OCI-LY3 (cell line): ENCODE measurements around the gene CLCN3.

ENCODE experiments used
- H2AFZ ChIP-seq: fragments of 200-600, 300-600 bp; shearing (Covaris generic); 2 replicates; pipeline ENCODE4 v1.6.0; 2014; ENCODE audit warnings: antibody characterized with exemption, low read depth, low read length
- H3K27ac ChIP-seq: fragments of 200-600, 300-600 bp; sonication (generic); 2 replicates; pipeline ENCODE4 v1.5.1; 2014; ENCODE audit warnings: mild to moderate bottlenecking, low read length, moderate library complexity, mixed read lengths
- H3K27me3 ChIP-seq: fragments of 200-600, 300-600 bp; sonication (generic); 2 replicates; pipeline ENCODE4 v1.6.1; 2014; ENCODE audit warnings: low read depth, low read length, mixed read lengths
- H3K36me3 ChIP-seq: fragments of 200-600, 300-600 bp; sonication (generic); replicated peaks from 2 replicates; pipeline ENCODE3; 2014; ENCODE audit warnings: low read depth, low read length, mixed read lengths
- H3K4me1 ChIP-seq: fragments of 300-600, 200-600 bp; sonication (generic); 2 replicates; pipeline ENCODE4 v1.6.1; 2014; ENCODE audit warnings: low read length, mixed read lengths
- H3K4me2 ChIP-seq: fragments of 200-600, 300-600 bp; sonication (generic); 2 replicates; pipeline ENCODE4 v1.6.1; 2014; ENCODE audit warnings: low read length, mixed read lengths
- H3K4me3 ChIP-seq: fragments of 300-600, 200-600 bp; sonication (generic); 2 replicates; pipeline ENCODE4 v1.5.1; 2014; ENCODE audit warnings: antibody characterized with exemption, mild to moderate bottlenecking, low read length, moderate library complexity
- H3K79me2 ChIP-seq: fragments of 300-600, 200-600 bp; shearing (Covaris generic); 2 replicates; pipeline ENCODE4 v1.6.1; 2014; ENCODE audit warnings: mild to moderate bottlenecking, low read length, mixed read lengths
- H3K9ac ChIP-seq: fragments of 300-600, 200-600 bp; shearing (Covaris generic); 2 replicates; pipeline ENCODE4 v1.6.0; 2014; ENCODE audit warnings: mild to moderate bottlenecking, low read length, moderate library complexity
- H3K9me3 ChIP-seq: fragments of 200-600, 300-600 bp; shearing (Covaris generic); 2 replicates; pipeline ENCODE4 v1.6.1; 2014; ENCODE audit warnings: low read length, mixed read lengths; ENCODE audit not compliant: insufficient read depth
- H4K20me1 ChIP-seq: fragments of 200-600, 300-600 bp; sonication (generic); 2 replicates; pipeline ENCODE4 v1.6.1; 2016; ENCODE audit warnings: low read length, mixed read lengths; ENCODE audit not compliant: insufficient read depth
- EZH2phosphoT487 ChIP-seq: fragments of 200-600 bp; shearing (Covaris generic); IDR thresholded peaks from 2 replicates; pipeline ENCODE4 v1.6.1; 2018; ENCODE audit warnings: antibody characterized with exemption, mixed run types, low read depth
- TF ChIP-seq, protein P1 (sequence below): fragments of 200-600, 300-600 bp; sonication (generic); IDR thresholded peaks from 2 replicates; pipeline ENCODE4 v1.5.1; 2014; ENCODE audit warnings: antibody characterized with exemption, low read length, low read depth

CLCN3 gene

DNA sequence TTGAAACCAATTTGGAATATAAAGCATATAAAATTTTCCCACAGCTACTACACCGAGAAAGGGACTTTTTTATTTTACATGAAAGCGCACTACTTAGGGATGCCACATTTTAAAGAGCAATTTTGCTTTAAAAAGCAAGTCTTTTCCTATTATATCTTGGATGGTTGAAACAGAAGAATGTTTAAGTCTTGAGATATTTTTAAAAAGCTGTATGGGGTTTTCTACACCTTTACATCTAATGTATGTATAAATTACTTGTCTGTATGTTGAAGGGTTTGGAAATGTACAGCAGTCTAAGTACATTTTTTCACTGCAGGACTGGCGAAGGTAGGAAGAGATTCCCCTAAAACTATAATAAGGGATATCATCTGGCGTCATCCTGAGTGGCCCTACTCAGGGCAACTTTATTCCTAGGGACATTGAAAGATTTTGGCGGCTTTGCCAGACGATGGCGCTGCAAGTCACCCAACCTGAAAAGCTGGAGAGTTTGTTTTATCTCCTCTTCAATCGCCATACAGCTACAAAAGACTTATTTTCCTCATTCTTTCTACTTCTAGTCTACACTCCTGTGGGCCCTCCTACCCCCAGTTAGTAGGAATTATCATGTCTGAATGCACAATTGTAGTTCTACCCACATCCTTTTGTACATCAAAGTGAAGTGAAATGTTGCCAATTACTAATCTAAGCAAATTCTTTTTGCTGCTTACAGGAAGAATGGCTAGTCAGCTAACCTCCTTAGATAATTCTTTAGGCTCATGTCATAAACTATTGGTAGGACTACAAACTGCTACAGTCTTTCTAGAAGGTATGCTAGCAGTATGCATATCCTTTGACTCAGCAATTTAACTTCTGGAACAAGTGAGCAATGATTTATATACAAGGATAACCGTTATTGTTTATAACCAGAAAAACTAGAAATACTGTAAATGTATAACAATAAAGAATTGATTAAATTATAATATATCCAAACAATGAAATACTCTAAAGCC lies 7.2 kb upstream of the CLCN3 start:
- Histone ChIP-seq H3K79me2 (peaks cover 14% of the 10 kb centered on the region), H3K4me3 (peak overlapping the region; percentile 84), H3K4me1 (peaks cover 17% of the 10 kb centered on the region), H3K9ac (peak overlapping the region; percentile 69), H3K27ac (peak overlapping the region; percentile 43), H3K27me3 (no peaks in the 10 kb centered on the region), H2AFZ (peak overlapping the region; percentile 100), H3K9me3 (no peaks in the 10 kb centered on the region), H3K36me3 (no peaks in the 10 kb centered on the region), H4K20me1 (no peaks in the 10 kb centered on the region), H3K4me2 (peak overlapping the region; percentile 97)
- no peak for TF ChIP-seq EZH2phosphoT487
- TF ChIP-seq, protein P1, sequence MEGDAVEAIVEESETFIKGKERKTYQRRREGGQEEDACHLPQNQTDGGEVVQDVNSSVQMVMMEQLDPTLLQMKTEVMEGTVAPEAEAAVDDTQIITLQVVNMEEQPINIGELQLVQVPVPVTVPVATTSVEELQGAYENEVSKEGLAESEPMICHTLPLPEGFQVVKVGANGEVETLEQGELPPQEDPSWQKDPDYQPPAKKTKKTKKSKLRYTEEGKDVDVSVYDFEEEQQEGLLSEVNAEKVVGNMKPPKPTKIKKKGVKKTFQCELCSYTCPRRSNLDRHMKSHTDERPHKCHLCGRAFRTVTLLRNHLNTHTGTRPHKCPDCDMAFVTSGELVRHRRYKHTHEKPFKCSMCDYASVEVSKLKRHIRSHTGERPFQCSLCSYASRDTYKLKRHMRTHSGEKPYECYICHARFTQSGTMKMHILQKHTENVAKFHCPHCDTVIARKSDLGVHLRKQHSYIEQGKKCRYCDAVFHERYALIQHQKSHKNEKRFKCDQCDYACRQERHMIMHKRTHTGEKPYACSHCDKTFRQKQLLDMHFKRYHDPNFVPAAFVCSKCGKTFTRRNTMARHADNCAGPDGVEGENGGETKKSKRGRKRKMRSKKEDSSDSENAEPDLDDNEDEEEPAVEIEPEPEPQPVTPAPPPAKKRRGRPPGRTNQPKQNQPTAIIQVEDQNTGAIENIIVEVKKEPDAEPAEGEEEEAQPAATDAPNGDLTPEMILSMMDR, result peak; percentile 93

GRCh38 chr4:169615467-169616106 lies 4.8 kb upstream of the CLCN3 start:
- peaks cover 15% of the 10 kb centered on the region for H3K79me2 ChIP-seq
- H2AFZ ChIP-seq, result peak overlapping the region; percentile 44; the same call in 1 of the 2 replicates
- no peaks in the 10 kb centered on the region for H3K36me3 ChIP-seq
- no peak overlapping the region for H3K4me3 ChIP-seq
- no peaks in the 10 kb centered on the region for H3K9me3 ChIP-seq
- H3K27ac ChIP-seq, result no peak overlapping the region
- H3K9ac ChIP-seq, result no peak overlapping the region
- no peak overlapping the region for H3K4me2 ChIP-seq
- TF ChIP-seq, protein P1, result no peak
- TF ChIP-seq EZH2phosphoT487, result no peak
- no peaks in the 10 kb centered on the region for H3K27me3 ChIP-seq
- no peaks in the 10 kb centered on the region for H4K20me1 ChIP-seq
- peaks cover 22% of the 10 kb centered on the region for H3K4me1 ChIP-seq

DNA sequence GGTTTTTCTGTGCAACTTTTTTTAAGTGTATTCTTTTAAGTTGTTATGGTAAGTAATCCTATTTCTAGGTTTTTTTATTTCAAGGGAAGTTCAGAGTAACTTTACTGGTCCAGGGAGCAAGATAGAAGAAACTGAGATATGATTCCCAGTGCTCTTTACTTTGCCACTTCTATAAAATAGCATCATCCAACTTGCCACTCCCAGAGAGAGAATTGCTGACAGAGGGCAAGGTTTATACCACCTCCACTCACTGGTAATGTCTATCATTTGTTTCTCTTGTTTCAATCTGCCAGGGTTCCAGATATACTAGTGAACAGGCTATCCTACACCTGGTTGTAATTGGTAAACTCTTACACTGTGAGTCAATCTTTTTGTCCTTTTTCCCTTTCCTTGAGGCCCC lies 3.5 kb upstream of the CLCN3 start:
- Histone ChIP-seq H2AFZ (no peak overlapping the region), H3K27me3 (no peaks in the 10 kb centered on the region), H3K36me3 (no peaks in the 10 kb centered on the region), H3K4me2 (no peak overlapping the region), H3K4me3 (no peak overlapping the region), H3K9me3 (no peaks in the 10 kb centered on the region), H3K4me1 (peaks cover 15% of the 10 kb centered on the region), H3K79me2 (peaks cover 16% of the 10 kb centered on the region), H3K27ac (no peak overlapping the region), H3K9ac (no peak overlapping the region), H4K20me1 (peaks cover 5% of the 10 kb centered on the region; the same call in 1 of the 2 replicates)
- TF ChIP-seq, protein P1, result no peak
- TF ChIP-seq EZH2phosphoT487, result no peak

DNA sequence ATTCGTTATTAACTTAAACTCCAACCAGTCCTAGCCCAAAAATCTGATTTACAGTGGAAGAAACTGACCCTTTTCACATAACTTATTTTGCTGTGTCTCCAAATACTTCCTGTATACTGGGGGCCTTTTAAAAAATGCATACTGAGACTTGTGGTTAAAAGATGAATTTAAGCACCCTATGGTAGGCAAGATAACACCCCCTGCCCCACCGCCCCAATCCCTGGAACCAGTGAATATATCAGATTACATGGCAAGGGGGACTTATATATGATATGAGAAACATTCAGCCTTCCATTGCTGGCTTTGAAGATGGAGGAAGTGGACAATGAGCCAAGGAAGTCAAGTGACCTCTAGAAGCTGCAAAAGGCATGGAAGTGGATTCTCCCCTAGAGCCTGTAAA lies 3.1 kb upstream of the CLCN3 start:
- Histone ChIP-seq H3K4me1 (peaks cover 19% of the 10 kb centered on the region), H3K36me3 (no peaks in the 10 kb centered on the region), H3K27ac (no peak overlapping the region), H3K9ac (no peak overlapping the region), H3K4me2 (no peak overlapping the region), H3K79me2 (peaks cover 19% of the 10 kb centered on the region), H4K20me1 (peaks cover 9% of the 10 kb centered on the region; the same call in 1 of the 2 replicates), H2AFZ (no peak overlapping the region), H3K9me3 (no peaks in the 10 kb centered on the region), H3K27me3 (no peaks in the 10 kb centered on the region), H3K4me3 (no peak overlapping the region)
- TF ChIP-seq, protein P1, result no peak
